Liver (tissue), 9 donors: ENCODE data around the gene COL23A1. TPM values are rescaled to one million over a fixed set of nuclear protein-coding genes. Genes with fewer than 3 reads are reported as not detected.

ENCODE experiments used
- DNase-seq: peaks from one replicate; pipeline ENCODE4 v3.0.0-alpha.2; 2017; ENCODE audit warnings: low spot score
- H3K27ac ChIP-seq, 2 donors: one replicate each; pipeline ENCODE4 v1.7.0; 2013; ENCODE audit warnings: inconsistent platforms in 2 of 2, low read length in 2 of 2, control low read depth in 1 of 2, low read depth in 1 of 2, mild to moderate bottlenecking in 1 of 2
- H3K27me3 ChIP-seq, 4 donors: one replicate each; pipeline versions ENCODE4 v1.6.1 to v1.7.0; 2013; ENCODE audit warnings: low read length in 3 of 4, inconsistent platforms in 1 of 4, mild to moderate bottlenecking in 1 of 4, moderate library complexity in 1 of 4; ENCODE audit not compliant: control insufficient read depth in 4 of 4, insufficient read depth in 4 of 4
- H3K36me3 ChIP-seq, 4 donors: one replicate each; pipeline versions ENCODE4 v1.6.1 to v1.7.0; 2013; ENCODE audit warnings: low read length in 3 of 4, mild to moderate bottlenecking in 3 of 4, low read depth in 1 of 4, moderate library complexity in 1 of 4; ENCODE audit not compliant: control insufficient read depth in 4 of 4, insufficient read depth in 3 of 4
- H3K4me1 ChIP-seq, 4 donors: one replicate each; pipeline versions ENCODE4 v1.6.1 to v1.7.0; 2013; ENCODE audit warnings: low read length in 3 of 4, mild to moderate bottlenecking in 3 of 4, moderate library complexity in 1 of 4; ENCODE audit not compliant: control insufficient read depth in 4 of 4, insufficient read depth in 4 of 4
- H3K4me3 ChIP-seq, 3 donors: one replicate each; pipeline versions ENCODE4 v1.6.1 to v1.7.0; 2013; ENCODE audit warnings: low read length in 3 of 3, control low read depth in 1 of 3, low read depth in 1 of 3, mild to moderate bottlenecking in 1 of 3
- H3K9ac ChIP-seq, 2 donors: one replicate each; pipeline ENCODE4 v1.7.0; 2013; ENCODE audit warnings: low read length in 2 of 2, mild to moderate bottlenecking in 2 of 2, moderate library complexity in 2 of 2, control low read depth in 1 of 2, low read depth in 1 of 2
- H3K9me3 ChIP-seq, 4 donors: one replicate each; pipeline versions ENCODE4 v1.6.1 to v1.7.0; 2013; ENCODE audit warnings: low read length in 3 of 4; ENCODE audit not compliant: control insufficient read depth in 4 of 4
- EGR1 ChIP-seq, 2 donors: IDR thresholded peaks; 2 replicates each; pipeline ENCODE4 v1.6.1; 2016 to 2018; ENCODE audit warnings: antibody characterized with exemption in 2 of 2, low read depth in 2 of 2
- FOXA1 ChIP-seq: IDR thresholded peaks from 2 replicates; pipeline ENCODE4 v1.6.1; 2016; ENCODE audit warnings: antibody characterized with exemption
- FOXA2 ChIP-seq: IDR thresholded peaks from 2 replicates; pipeline ENCODE4 v1.6.1; 2016; ENCODE audit warnings: antibody characterized with exemption
- GABPA ChIP-seq, 2 donors: IDR thresholded peaks in 1 of 2; conservative IDR thresholded peaks in 1 of 2; 2 replicates each; pipeline ENCODE4 v1.6.1; 2016; ENCODE audit warnings: antibody characterized with exemption in 2 of 2, mild to moderate bottlenecking in 1 of 2, moderate library complexity in 1 of 2
- HNF4A ChIP-seq, 2 donors: conservative IDR thresholded peaks; 2 replicates each; pipeline ENCODE4 v1.6.1; 2016; ENCODE audit warnings: antibody characterized with exemption in 2 of 2, mild to moderate bottlenecking in 2 of 2
- MAX ChIP-seq: IDR thresholded peaks from 2 replicates; pipeline ENCODE4 v1.6.1; 2016; ENCODE audit warnings: antibody characterized with exemption
- NR2F2 ChIP-seq: IDR thresholded peaks from 2 replicates; pipeline ENCODE4 v1.6.1; 2016; ENCODE audit warnings: antibody characterized with exemption
- REST ChIP-seq: IDR thresholded peaks from 2 replicates; pipeline ENCODE4 v1.6.1; 2016; ENCODE audit warnings: antibody characterized with exemption, mild to moderate bottlenecking
- RXRA ChIP-seq, 2 donors: IDR thresholded peaks; 2 replicates each; pipeline ENCODE4 v1.6.1; 2017 to 2018; ENCODE audit warnings: antibody characterized with exemption in 2 of 2, mild to moderate bottlenecking in 1 of 2
- TAF1 ChIP-seq: conservative IDR thresholded peaks from 2 replicates; pipeline ENCODE4 v1.6.1; 2016; ENCODE audit warnings: antibody characterized with exemption, mild to moderate bottlenecking
- WGBS: extraction: QIAGEN DNeasy Blood & Tissue Kit; methylation state at CpG from one replicate; pipeline ENCODE4 v1.1.7; 2013; 5-methylcytosine and 5-hydroxymethylcytosine counted together
- polyA plus RNA-seq, 2 donors: library from polyadenylated mRNA; stranded (reverse) in 1 of 2; unstranded in 1 of 2; fragments of 200-250 nt in 1 of 2; fragments of >200 nt in 1 of 2; fragmentation: Nextera tagmentation in 1 of 2; extraction: Ambion mirVana in 1 of 2; gene quantifications; one replicate each; pipeline versions ENCODE4 v1.2.1 to v1.2.3, GENCODE V29; 2013 to 2015
- total RNA-seq, 2 donors: library from RNA; depleted of rRNA; stranded (reverse); fragments of >200 nt; gene quantifications; one replicate each; pipeline ENCODE4 v1.2.3, GENCODE V29; 2014
- donor health status: healthy.
- donor health status: healthy.
- donor health status: healthy.
- donor health status: healthy.
- donor health status: healthy.

COL23A1 gene
- total and polyA plus RNA-seq, 4 donors, result 0.08 to 1.4 (median 0.27) TPM

- Histone ChIP-seq H3K9me3 (no peaks in the 10 kb centered on the region), H3K4me3 (no peak overlapping the region), H3K27ac (no peak overlapping the region), H3K36me3 (no peaks in the 10 kb centered on the region), H3K27me3 (no peaks in the 10 kb centered on the region), H3K4me1 (no peaks in the 10 kb centered on the region), H3K9ac (no peak overlapping the region)
- 89% methylated on average over 4 of the region's 4 CpGs for WGBS
- TF ChIP-seq FOXA1, result no peak
- TF ChIP-seq EGR1 (IDR thresholded peaks at IDR 0.05; ENCODE audit: low read depth in 2 of 2), result no peak
- TF ChIP-seq MAX, result no peak
- no peak for TF ChIP-seq REST
- TF ChIP-seq HNF4A (conservative IDR thresholded peaks at IDR 0.05), result no peak
- no peak for TF ChIP-seq NR2F2
- TF ChIP-seq TAF1, result no peak
- DNase-seq, result no peak
Measured at GRCh38 chr5:178520851-178521250, 69.3 kb downstream of the COL23A1 start.

- WGBS, result 96% methylated on average over 2 of the region's 2 CpGs
- Histone ChIP-seq H3K36me3 (no peaks in the 10 kb centered on the region), H3K27me3 (no peaks in the 10 kb centered on the region), H3K27ac (no peak overlapping the region), H3K4me3 (no peak overlapping the region), H3K9me3 (no peaks in the 10 kb centered on the region), H3K4me1 (no peaks in the 10 kb centered on the region), H3K9ac (no peak overlapping the region)
- no peak for TF ChIP-seq FOXA2
- no peak for TF ChIP-seq MAX
- no peak for TF ChIP-seq GABPA (IDR thresholded peaks at IDR 0.05 in 1 of 2, conservative IDR thresholded peaks at IDR 0.05 in 1 of 2)
- TF ChIP-seq HNF4A (conservative IDR thresholded peaks at IDR 0.05), result no peak
- DNase-seq, result no peak
Measured at GRCh38 chr5:178519804-178520203, 70.4 kb downstream of the COL23A1 start.

- Histone ChIP-seq H3K4me1 (no peaks in the 10 kb centered on the region), H3K9ac (no peak overlapping the region), H3K36me3 (no peaks in the 10 kb centered on the region), H3K4me3 (no peak overlapping the region), H3K27me3 (no peaks in the 10 kb centered on the region), H3K27ac (no peak overlapping the region), H3K9me3 (peaks cover 0 to 2% (median 1%) of the 10 kb centered on the region in 4 donors)
- WGBS, result 90% methylated on average over 6 of the region's 6 CpGs
- DNase-seq, result no peak
- TF ChIP-seq RXRA (IDR thresholded peaks at IDR 0.05), result no peak
Measured at GRCh38 chr5:178519155-178519554, 71.0 kb downstream of the COL23A1 start.
